Measurements from ENCODE around the gene TMEM255B.
A peak's percentile ranks its signal among the peaks of the same experiment; 100 is the strongest.

Gene TMEM255B

DNA sequence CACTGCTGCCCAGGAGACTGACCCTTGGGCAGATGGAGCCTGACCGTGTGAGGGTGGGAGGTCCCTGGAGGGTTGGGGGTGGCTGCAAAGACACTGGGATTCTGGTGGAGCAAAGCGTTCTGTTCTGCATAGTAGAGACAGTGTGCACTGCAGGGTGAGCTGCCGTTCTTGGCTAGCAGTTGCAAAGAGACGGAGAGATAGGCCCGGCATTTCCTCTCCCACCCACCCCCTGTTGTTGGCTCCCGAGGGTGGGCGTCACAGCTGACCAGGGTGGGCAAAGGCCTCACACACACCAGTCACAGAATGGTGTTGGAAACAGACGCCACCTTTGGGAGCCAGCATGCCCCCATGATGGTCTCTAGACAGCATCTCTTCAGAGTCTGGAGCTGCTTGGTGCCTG is 11.4 kb downstream of the TMEM255B start:
- TF ChIP-seq CTCF (IDR thresholded peaks at IDR 0.05; ENCODE audit: insufficient read depth, low read depth, low read length, missing control alignments) = no peak
- no peak for DNase-seq (ENCODE audit: low read depth)
- H3K4me3 ChIP-seq (ENCODE audit: low read length) = no peak overlapping the region

- no peak overlapping the region for H3K4me3 ChIP-seq (ENCODE audit: low read length)
- no peak for TF ChIP-seq CTCF (IDR thresholded peaks at IDR 0.05; ENCODE audit: insufficient read depth, low read depth, low read length, missing control alignments)
- no peak for DNase-seq (ENCODE audit: low read depth)
These were observed 11.9 kb downstream of the TMEM255B start for GRCh38 chr13:113770937-113771336.

- peak; percentile 52 for DNase-seq (ENCODE audit: low read depth)
- no peak overlapping the region for H3K4me3 ChIP-seq (ENCODE audit: low read length)
- no peak for TF ChIP-seq CTCF (IDR thresholded peaks at IDR 0.05; ENCODE audit: insufficient read depth, low read depth, low read length, missing control alignments)
These were observed 12.8 kb downstream of the TMEM255B start for GRCh38 chr13:113771709-113772331.

DNA sequence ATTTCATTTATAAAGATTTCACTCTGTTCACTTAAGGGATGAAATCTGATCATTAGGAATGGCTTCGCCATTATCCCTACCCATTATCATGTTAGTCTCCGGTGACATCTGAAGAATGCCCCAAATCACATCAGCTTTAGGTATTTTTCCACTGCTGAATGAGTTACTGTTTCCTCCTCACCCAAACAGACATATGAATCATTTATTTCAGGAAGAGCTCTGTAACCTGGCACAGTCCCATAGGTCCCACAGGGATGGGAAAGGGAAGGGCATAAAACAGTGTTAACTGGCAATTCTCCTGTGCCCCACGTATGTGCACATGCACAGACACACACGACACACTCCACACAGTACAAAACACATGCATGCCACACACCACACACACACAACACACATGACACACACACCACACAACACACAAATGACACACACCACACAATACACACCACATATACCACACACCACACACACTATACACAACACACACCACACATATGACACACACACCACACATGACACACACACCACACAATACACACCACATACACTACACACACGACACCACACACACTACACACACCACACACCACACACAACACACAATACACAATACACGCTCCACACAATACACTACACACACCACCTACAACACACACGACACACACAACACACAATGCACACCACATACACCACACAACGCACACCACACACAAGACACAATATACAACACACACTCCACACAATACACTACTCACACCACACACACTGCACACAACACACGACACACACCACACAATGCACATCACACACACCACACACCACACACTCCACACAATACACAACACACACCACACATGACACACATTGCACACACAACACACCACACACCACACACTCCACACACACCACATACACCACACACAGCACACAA is 15.4 kb downstream of the TMEM255B start:
- TF ChIP-seq CTCF (IDR thresholded peaks at IDR 0.05; ENCODE audit: insufficient read depth, low read depth, low read length, missing control alignments) = no peak
- DNase-seq (ENCODE audit: low read depth) = peak; percentile 41
- H3K4me3 ChIP-seq (ENCODE audit: low read length) = no peak overlapping the region

DNA sequence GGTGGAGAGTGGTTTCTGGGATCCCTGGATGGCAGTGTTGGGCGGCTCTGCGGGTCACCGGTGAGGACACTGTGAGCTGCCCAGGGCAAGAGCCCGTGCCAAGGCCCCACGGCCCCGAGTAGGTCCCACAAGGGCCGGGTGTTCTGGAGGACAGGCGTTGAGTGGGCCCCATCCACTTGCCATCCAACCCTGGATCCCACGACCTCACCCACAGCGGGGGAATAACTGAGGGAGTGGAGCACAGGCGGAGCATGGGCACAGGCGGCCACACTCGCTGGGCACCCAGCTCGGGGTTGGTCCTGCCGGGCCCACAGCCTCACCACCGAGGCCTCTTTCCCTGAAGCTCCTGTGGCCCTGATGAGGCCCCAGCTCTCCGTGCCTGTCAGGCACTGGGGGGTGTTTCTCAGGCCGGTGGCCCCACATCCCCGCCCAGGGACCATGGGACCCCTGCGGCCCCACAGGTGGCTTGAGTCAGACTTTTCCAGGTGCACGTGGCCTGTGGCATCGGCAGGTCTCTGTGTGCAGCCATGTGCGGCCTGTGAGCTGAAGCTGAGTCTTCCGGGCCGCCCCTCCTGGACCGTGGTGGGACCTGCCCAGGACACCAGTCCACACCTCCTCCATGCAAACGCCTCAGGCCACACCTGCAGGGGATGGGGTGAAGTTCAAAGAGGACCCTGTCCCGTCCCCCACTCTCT is 16.6 kb downstream of the TMEM255B start:
- no peak for TF ChIP-seq CTCF (IDR thresholded peaks at IDR 0.05; ENCODE audit: insufficient read depth, low read depth, low read length, missing control alignments)
- H3K4me3 ChIP-seq (ENCODE audit: low read length) = no peak overlapping the region
- no peak for DNase-seq (ENCODE audit: low read depth)

- DNase-seq (ENCODE audit: low read depth) = no peak
- no peak for TF ChIP-seq CTCF (IDR thresholded peaks at IDR 0.05; ENCODE audit: insufficient read depth, low read depth, low read length, missing control alignments)
- H3K4me3 ChIP-seq (ENCODE audit: low read length) = no peak overlapping the region
These were observed 17.5 kb downstream of the TMEM255B start for GRCh38 chr13:113776231-113777125.

All from epithelial cell of esophagus (primary cell).